Pulmonary artery endothelial cell (primary cell): Measurements from ENCODE around the gene DPH6. TPM values are rescaled to one million over a fixed set of nuclear protein-coding genes. Genes with fewer than 3 reads are reported as not detected.
"Not testable (repeated sequence)": the region's sequence is repeated elsewhere in the genome, so short reads cannot be mapped to it uniquely, and the experiment has no call there.

Experiments
- DNase-seq: peaks from one replicate; pipeline ENCODE4 v3.0.0-alpha.2; 2011; ENCODE audit warnings: low read depth, low spot score
- total RNA-seq: library from RNA; depleted of rRNA; stranded (reverse); fragments of >200 nt; gene quantifications from 2 replicates; pipeline ENCODE4 v1.2.3, GENCODE V29; 2014

Gene DPH6
- total RNA-seq, 1 donor from 2014 or later = 15.4 TPM

DNA sequence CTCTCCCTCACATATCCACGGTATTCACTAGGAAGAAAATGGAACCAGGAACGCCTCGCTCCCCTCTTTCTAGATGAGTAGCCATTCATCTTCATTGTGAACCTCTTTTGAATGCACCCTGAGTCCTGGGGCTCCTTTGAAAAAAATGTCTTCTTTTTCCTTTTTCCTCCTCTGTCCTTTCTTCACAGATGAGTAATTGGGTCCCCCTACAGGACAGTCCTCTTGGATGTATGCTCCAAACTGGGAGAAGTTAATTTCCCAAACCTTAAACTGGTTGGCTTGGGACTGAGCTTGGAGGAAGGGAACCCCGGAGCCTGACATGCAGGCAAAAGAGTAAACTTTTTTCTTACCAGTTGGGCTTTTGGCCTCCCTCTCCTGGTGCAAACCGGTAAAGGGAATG lies 108.8 kb downstream of the DPH6 start:
- no peak for DNase-seq

DNA sequence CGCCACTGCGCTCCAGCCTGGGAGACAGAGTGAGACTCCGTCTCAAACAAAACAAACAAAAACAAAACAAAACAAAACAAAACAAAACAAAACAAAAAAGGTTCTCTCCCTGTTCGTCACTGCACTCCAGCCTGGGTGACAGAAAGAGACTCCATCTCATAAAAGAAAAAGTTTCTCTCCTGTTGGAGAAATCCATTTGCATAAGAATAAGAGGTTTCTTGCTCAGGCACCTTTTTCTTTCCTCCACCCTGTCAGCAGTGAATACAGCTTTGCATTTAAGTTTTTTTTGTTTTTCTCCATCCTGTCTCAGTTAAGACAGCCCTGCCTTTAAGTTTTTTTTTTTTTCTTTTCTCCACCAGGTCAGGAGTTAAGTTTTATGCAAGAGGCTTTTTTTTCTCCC lies 109.5 kb downstream of the DPH6 start:
- DNase-seq = no peak

DNA sequence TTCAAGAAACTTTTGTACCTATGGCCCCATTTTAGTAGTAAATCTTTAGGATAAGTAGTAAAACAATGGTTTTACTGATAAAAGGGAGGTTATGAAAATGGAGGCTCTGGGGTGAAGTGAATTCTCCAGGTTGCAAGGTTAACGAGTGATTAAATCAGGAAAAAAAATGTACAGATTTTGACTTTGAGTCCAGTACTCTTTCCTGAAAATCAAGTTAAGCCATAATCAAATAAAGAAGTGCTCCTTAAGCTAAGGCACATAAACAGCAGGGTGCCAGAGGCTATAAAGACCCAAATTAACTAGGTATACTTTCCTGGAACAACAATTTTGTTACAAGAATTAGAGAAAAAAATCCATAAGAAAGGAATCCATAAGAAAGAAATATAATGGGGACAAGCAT lies 114.7 kb downstream of the DPH6 start:
- DNase-seq = no peak

DNA sequence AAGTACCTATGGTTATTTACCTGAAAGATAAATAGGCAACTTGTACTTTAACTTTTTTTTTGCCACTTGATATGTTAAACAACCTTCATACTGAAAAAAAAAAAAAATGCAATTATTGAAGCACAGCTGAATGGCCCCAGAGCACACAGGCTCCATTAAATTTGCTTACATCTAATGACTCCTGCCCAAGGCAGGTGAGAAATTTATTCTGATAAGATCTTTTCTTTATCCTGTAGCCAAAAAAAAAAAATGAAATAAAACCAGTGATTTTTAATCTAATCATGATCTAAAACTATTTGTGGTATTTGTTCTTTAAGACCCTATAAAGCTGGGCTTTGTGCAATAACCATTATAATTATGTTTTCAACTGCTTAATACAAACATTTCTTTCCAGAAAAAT lies 115.7 kb downstream of the DPH6 start:
- DNase-seq = no peak

DNA sequence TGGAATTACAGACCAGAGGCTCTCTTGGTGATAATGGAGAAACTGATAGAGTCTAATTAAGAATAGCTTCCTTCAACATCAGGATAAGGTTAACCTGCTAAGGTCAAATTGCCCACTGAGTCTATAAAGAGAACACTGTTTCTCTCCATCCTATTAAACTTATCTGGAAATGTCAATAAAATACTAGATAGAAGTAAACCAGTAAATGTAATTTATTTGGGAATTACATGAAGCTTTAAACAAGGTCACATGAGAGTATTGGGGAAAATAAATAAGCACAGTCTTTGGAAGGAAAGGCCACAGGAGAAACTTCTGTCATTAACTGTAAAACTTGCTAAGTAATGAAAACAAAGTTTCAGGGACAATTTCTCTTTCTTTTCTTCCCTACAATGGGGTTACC lies 118.5 kb downstream of the DPH6 start:
- DNase-seq = no peak

DNA sequence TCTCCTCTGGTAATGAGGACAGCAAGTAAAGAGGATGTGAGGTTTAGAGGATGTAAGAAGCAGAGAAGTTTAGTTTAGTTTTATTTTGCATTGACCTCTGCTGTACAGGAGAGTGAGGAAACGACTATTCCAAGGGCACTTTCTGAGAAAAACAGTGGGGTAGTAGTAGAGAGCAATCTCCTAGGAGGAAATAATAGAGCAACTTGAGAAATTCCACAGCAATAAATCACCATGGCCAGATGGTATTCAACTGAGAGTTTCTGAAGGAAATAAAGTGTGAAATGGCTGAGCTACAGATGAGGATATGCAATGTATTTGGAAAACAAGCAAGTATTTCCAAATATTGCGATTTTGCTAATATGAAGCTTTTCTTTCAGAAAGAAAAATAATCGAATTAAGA lies 118.9 kb downstream of the DPH6 start:
- peak; percentile 76 for DNase-seq

DNA sequence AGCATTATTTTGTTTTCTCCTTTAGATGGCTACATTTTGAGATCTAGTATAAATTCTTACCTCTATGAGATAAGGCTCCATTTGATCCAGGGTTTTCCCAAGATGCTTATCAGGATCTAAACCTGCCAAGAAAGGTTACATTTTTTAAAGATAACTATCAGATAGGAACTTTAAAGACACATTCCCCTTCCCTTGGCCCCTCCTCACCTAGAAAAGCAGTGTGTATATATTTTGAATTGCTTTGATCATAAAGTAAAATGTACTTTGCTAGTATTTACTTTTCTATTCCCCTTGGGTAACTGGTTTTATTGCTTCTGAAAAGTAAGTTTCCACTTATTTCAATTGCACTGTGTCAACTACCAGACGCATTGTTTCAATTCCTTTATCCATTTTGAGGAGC lies 135.2 kb downstream of the DPH6 start:
- no peak for DNase-seq

DNA sequence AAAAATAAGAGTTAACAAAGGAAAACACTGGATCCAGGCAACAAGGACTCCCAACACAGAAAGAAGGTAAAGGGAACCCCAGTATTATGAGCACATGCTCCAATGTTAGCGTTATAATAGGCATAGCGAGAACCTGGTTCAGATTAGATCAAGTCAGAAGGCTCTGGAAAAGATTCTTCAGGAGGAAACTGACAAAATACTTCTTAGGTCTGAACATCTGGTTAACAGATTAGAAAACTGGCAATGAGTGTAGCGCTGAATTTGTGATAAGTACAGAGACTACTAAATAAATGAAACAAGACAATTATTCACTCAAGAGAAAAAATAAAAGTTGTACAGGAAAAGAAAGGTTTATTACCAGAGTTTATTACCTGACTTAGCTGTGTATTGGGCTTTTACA lies 146.1 kb downstream of the DPH6 start:
- DNase-seq = no peak

DNA sequence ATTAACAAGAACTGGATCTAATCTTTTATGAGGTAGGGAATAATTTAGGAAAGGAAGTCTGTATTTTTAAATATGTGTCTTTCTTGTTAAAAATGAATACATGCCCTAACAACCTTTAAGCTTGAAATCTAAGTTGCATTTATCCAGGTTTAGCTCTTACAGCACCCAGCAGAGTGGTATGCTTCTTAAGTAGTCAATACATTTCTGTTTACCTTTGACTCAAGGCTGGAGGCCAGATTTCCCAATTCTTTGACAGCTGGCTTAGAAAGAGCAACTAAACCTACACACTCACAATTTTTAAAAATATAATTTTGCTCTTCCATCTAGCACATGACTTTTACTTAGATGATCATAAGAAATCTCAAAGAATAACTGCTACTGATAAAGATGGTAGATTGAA lies 148.9 kb downstream of the DPH6 start:
- DNase-seq = no peak

DNA sequence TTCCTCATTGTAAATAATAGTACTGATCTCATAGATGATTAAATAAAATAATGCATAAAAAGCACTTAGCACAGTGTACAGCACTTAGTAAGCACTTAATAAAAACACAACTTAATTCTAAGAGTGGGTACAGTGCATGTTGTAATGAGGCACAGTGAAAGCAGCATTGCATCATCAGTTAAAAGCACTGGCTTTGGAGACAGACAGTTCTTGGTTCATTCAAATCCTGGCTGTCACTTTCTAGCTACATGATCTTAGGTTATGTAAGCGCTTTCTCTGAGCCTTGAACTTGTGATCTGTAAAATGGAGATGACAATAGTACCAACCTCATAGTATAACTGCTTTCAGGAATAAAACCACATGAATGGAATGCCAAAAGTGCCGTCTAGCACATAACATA lies 151.5 kb downstream of the DPH6 start:
- no peak for DNase-seq

DNA sequence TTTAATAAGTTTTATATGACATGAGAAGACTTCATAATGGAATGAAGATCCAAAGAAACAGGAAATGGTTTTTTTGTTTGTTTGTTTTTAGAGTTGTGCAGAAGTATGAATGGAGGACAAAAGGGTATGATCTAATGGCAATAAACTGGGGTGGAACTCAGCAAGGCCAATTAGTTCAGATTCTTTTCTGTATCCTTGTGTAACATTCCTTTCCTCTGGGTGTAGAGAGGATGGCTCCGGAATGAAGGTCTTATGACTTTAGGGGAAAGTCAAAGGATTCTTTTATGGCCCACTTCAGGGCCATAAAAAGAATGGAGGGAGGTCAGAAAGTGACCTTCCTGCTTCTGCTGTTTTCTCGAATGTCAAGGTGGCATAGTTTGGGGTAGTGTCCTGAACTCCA lies 152.6 kb downstream of the DPH6 start:
- no peak for DNase-seq

DNA sequence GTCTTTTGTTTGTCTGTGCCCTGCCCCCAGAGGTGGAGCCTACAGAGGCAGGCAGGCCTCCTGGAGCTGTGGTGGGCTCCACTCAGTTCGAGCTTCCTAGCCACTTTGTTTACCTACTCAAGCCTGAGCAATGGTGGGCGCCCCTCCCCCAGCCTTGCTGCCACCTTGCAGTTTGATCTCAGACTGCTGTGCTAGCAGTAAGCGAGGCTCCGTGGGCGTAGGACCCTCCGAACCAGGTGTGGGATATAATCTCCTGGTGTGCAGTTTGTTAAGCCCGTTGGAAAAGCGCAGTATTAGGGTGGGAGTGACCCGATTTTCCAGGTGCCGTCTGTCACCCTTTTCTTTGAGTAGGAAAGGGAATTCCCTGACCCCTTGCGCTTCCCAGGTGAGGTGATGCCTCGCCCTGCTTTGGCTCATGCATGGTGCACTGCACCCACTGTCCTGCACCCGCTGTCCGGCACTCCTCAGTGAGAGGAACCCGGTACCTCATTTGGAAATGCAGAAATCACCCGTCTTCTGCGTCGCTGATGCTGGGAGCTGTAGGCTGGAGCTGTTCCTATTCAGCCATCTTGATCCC lies 154.5 kb downstream of the DPH6 start:
- DNase-seq = not testable (repeated sequence)

DNA sequence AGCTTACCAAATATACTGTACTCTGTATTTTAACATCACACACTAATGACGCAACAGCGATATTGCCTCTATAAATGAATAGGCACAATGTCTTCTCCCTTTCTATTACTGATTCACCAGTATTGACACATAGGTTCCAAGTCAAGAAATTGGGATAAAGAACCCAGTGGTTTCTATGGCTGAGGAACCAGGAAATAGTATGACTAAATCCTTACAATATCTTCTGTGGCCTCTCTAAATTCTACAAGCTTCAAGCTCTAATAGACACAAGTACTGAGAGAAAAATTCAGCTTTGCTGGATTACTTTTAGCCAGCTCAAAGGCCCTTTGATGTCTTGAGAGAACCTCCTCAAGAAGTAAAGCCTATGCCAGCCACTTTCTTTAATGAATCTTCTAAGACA lies 162.5 kb downstream of the DPH6 start:
- no peak for DNase-seq

DNA sequence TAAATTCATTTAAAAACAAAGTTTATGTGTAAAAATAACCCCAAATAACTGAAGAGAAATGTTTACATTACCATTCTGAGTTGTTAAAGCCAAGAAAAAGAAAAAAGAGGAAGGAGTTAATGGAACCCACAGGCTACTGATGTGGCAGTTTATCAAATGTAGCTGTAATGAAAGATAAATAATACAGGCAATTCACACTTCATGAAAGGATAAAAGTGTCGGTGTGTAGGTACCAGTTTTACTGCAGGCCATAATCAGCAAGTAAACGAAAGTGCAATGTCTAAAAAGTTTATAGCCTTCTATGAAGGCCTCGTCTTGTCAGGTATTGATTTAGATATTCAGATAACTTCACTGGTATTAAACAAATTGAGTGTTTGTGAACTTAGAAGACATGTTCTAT lies 164.6 kb downstream of the DPH6 start:
- no peak for DNase-seq

DNA sequence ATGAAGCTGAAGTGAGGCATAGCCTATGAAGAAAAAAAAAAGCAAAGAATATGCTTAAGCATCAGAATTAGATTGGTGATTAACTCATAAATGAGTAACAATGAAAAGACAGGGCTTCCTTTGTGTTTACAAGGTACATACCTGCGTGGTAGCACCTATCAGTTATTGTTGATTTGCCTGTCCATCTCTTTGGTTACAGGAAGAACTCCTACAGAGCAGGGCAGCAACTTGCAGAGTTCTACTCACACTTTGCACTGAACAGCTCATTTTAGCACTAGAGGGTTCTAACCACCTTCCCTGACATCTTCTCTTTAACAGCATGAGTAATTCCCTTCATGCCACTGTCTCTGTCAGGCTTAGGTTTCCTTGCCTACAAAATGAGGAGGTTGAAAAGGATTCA lies 166.0 kb downstream of the DPH6 start:
- DNase-seq = no peak

DNA sequence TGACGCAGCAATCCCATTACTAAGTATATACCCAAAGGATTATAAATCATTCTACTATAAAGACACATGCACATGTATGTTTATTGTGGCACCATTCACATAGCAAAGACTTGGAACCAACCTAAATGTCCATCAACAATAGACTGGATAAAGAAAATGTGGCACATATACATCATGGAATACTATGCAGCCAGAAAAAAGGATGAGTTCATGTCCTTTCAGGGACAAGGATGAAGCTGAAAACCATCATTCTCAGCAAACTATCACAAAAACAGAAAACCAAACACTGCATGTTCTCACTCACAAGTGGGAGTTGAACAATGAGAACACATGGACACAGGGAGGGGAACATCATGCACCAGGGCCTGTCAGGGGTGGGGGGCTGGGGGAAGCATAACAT lies 167.5 kb downstream of the DPH6 start:
- not testable (repeated sequence) for DNase-seq

DNA sequence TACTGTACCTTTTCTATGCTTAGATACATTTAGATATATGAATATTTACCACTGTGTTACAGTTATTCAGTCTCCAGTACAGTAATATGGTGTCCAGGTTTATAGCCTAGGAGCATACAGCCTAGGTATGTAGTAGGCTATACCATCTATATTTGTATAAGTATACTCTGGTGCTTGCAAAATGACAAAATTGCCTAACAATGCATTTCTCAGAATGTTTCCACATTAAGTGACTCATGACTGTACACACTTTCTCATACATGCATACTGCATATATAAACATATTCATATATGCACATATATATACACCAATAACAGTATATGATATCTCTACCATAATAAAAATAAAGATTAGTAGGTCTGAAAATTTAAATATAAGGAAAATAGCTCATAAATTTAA lies 169.3 kb downstream of the DPH6 start:
- no peak for DNase-seq

DNA sequence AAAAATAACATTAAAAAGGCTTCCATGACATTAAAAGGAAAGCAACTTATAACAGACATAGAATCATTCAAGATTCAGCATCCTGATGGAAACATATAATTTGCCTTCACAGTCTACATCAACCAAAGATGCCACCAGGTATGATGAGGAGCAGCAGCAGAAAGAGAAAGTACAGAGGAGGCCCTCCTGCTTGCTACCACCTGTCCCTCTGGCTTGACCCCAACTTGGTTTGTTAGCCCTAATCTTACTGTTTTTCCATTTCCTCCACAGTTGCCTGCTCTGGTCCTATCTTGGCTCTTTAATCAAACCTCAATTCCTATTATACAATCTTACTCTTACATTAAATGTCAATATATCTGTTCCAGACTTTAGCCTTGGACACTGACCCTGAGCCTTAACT lies 171.3 kb downstream of the DPH6 start:
- no peak for DNase-seq

DNA sequence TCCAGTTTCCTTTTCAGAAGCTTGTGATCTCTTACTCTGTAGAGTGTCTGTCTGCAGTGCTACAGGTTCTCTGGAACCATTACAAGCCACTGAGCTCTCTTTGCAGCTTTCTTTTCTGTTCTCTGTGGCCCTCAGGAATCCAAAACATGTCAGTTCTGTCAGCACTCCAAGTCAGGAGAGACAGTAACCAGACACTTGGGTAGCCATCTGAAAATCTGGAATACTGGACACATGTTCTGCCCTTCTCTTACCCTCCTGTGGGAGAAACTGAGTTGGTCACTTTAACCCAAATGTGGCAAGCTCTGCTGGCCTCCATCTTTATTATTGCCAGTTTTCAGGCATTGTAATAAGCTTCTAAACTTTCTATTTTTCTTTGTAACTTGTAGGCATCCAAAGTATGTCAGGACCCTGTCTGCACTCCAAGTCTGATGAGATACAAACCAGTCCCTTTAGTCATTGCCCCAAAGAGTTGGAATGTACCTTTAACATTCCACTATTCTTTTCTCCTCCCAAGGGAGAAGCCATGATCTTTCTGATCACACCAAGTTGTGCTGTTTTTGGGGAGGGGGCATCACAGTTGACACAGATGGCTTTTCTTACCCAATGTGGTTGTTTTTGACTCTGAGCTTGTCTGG lies 183.7 kb downstream of the DPH6 start:
- no peak for DNase-seq

DNA sequence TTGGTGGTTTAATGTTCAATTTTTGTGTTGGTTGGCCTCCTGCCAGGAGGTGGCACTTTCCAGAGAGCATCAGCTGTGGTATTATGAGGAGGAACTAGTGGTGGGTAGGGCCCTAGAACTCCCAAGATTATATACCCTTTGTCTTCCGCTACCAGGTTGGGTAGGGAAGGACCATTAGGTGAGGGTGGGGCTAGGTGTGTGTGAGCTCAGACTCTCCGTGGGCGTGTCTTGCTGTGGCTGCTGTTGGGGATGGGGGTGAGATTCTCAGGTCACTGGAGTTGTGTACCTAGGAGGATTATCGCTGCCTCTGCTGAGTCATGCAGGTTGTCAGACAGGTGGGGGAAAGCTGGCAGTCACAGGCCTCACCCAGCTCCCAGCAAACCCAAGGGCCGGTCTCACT lies 187.1 kb downstream of the DPH6 start:
- DNase-seq = no peak

DNA sequence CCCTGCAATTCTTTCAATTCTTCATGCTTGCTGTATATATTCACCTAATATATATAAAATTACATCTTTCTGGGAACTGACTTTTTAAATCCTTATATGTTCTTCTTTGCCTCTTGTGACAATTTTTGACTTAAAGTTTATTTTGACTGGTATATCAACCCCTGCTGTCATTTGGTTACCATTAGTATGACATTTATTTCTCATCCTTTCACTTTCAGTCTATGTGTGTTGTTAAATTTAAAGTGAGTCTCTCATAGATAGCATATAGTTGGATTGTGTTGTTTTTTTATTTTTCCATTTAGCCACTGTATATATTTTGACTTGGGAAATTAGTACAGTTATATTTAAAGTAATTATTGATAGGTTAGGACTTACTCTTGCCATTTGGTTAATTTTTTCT lies 194.9 kb downstream of the DPH6 start:
- no peak for DNase-seq

DNA sequence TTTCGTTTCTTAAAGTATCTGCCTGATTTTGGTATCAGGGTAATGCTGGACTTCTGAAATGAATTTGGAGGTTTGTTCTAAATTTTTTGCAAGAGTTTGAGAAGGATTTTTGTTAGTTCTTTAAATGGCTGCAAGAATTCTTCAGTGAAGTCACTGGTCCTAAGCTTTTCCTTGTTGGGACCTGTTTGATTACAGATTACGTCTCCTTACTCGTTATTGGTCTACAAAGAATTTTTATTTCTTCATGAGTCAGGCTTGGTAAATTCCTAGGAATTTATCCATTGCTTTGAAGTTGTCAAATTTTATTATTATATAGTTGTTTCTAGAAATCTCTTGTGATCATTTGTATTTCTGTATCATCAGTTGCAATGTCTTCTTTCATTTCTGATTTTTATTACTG lies 196.0 kb downstream of the DPH6 start:
- DNase-seq = no peak

DNA sequence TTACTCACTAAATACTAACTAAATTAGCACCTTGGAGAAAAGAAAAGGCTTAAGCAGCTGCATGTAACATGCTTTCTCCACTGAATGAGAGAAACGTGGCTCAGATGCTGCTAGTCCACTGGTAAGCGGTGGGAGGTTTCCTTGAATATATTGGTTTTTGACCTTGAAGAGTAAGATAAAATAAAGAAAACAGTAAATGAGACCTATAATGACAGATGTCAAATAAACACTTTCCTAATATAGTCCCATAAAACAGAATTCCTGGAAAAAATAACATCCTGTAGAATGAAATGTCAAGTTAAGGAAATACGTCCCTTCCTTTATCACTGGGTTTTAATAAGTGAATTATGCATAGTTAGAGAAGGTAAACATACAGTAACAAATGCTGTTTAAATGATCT lies 215.0 kb downstream of the DPH6 start:
- DNase-seq = no peak
